KMS-11 (cell line): ENCODE measurements around the gene GLTP.

Experiments
- H2AFZ ChIP-seq: fragments of 200-600 bp; sonication (generic); 2 replicates; pipeline ENCODE4 v1.6.1; 2016; ENCODE audit warnings: antibody characterized with exemption, mixed run types, low read depth
- H3K27ac ChIP-seq: fragments of 200-600 bp; sonication (generic); 2 replicates; pipeline ENCODE4 v1.6.1; 2016; ENCODE audit warnings: mild to moderate bottlenecking, mixed run types
- H3K27me3 ChIP-seq: fragments of 200-600 bp; sonication (generic); 2 replicates; pipeline ENCODE4 v1.6.1; 2017; ENCODE audit warnings: mild to moderate bottlenecking, low read depth, mixed run types, moderate library complexity; ENCODE audit not compliant: insufficient read depth
- H3K36me3 ChIP-seq: fragments of 200-600 bp; sonication (generic); 2 replicates; pipeline ENCODE4 v1.6.1; 2017; ENCODE audit warnings: mild to moderate bottlenecking, mixed run types; ENCODE audit not compliant: insufficient read depth
- H3K4me1 ChIP-seq: fragments of 200-600 bp; sonication (generic); 2 replicates; pipeline ENCODE4 v1.6.1; 2016; ENCODE audit warnings: mild to moderate bottlenecking, low read depth, mixed run types; ENCODE audit not compliant: poor library complexity, severe bottlenecking
- H3K4me2 ChIP-seq: fragments of 200-600 bp; sonication (generic); 2 replicates; pipeline ENCODE4 v1.7.0; 2016; ENCODE audit warnings: mild to moderate bottlenecking, mixed run types
- H3K4me3 ChIP-seq: fragments of 200-600 bp; sonication (generic); IDR thresholded peaks from 2 replicates; pipeline ENCODE4 v1.6.1; 2017; ENCODE audit warnings: low read depth, low read length, mixed read lengths; ENCODE audit not compliant: insufficient read depth
- H3K79me2 ChIP-seq: fragments of 200-600 bp; sonication (generic); 2 replicates; pipeline ENCODE4 v1.6.1; 2016; ENCODE audit warnings: low read depth, mixed run types; ENCODE audit not compliant: insufficient read depth
- H3K9ac ChIP-seq: fragments of 200-600 bp; sonication (generic); 2 replicates; pipeline ENCODE4 v1.6.1; 2016; ENCODE audit warnings: mild to moderate bottlenecking, mixed run types
- H4K20me1 ChIP-seq: fragments of 200-600 bp; sonication (generic); 2 replicates; pipeline ENCODE4 v1.6.1; 2016; ENCODE audit warnings: mild to moderate bottlenecking, mixed run types; ENCODE audit not compliant: insufficient read depth
- TF ChIP-seq, protein P1 (sequence below): fragments of 200-600 bp; sonication (generic); conservative IDR thresholded peaks from 2 replicates; pipeline ENCODE4 v1.6.1; 2017; ENCODE audit warnings: low read depth, mild to moderate bottlenecking, antibody characterized with exemption, low read length, moderate library complexity, mixed read lengths

GLTP gene

DNA sequence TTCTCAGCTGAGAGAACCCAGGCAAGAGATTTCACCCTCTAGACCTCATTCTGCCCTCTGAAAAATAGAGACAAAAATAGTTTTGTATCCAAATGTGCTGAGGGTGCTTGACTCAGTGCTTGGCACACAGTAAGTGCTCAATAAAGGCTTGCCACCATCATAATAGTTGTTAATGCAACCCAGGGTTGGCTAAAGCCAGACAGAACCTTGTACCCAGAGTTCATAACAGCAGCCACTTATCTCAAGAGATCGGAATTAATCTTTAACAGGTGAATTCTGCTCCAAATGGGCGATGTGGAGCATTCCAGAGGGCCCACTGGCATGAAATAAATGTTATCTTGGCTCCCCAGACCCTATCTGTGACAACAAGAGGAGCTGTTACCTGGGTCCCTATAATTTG, 50.1 kb downstream of the GLTP start:
- no peaks in the 10 kb centered on the region for H3K36me3 ChIP-seq
- no peak overlapping the region for H3K4me2 ChIP-seq
- H3K79me2 ChIP-seq, result no peaks in the 10 kb centered on the region
- no peaks in the 10 kb centered on the region for H3K4me1 ChIP-seq
- H3K27ac ChIP-seq, result no peak overlapping the region
- H3K9ac ChIP-seq, result no peak overlapping the region
- H3K27me3 ChIP-seq, result peaks cover 3% of the 10 kb centered on the region; the same call in 1 of the 2 replicates
- no peak overlapping the region for H2AFZ ChIP-seq
- no peak overlapping the region for H3K4me3 ChIP-seq
- TF ChIP-seq, protein P1, sequence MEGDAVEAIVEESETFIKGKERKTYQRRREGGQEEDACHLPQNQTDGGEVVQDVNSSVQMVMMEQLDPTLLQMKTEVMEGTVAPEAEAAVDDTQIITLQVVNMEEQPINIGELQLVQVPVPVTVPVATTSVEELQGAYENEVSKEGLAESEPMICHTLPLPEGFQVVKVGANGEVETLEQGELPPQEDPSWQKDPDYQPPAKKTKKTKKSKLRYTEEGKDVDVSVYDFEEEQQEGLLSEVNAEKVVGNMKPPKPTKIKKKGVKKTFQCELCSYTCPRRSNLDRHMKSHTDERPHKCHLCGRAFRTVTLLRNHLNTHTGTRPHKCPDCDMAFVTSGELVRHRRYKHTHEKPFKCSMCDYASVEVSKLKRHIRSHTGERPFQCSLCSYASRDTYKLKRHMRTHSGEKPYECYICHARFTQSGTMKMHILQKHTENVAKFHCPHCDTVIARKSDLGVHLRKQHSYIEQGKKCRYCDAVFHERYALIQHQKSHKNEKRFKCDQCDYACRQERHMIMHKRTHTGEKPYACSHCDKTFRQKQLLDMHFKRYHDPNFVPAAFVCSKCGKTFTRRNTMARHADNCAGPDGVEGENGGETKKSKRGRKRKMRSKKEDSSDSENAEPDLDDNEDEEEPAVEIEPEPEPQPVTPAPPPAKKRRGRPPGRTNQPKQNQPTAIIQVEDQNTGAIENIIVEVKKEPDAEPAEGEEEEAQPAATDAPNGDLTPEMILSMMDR, result no peak
- no peaks in the 10 kb centered on the region for H4K20me1 ChIP-seq

GRCh38 chr12:109829667-109830066, 50.7 kb downstream of the GLTP start:
- H3K27me3 ChIP-seq, result peaks cover 3% of the 10 kb centered on the region; the same call in 1 of the 2 replicates
- H3K4me2 ChIP-seq, result no peak overlapping the region
- no peaks in the 10 kb centered on the region for H3K4me1 ChIP-seq

DNA sequence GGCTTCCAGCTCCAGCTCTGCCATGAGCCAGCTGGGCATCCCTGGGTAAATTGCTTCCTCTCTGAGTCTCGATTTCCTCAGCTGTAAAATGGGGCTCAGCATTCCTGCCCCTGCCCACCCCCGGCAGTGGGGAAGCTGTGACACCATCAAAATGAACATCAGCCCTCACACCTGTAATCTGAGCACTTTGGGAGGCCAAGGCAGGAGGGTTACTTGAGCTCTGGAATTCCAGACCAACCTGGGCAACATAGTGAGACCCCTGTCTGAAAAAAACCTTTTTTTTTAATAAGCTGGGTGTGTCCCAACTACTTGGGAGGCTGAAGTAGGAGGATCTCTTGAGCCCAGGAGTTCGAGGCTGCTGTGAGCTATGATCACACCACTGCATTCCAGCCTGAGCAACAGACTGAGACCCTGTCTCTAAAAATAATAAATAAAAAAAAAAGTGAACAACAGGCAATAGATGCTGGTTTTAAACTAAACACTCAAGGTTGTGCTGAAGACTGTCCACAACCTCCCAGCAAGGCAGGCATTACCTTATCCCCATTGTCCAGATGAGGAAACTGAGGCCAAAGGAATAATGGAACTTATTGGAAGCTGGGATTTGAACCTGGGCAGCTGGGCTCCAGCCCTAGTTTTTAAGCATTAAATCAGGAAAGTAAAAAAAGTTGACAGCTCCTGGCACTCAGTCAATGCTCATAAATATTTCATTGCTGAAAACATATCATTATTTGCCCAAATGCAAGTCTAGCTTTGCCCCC, 51.4 kb downstream of the GLTP start:
- Histone ChIP-seq H3K4me2 (no peak overlapping the region), H3K27ac (no peak overlapping the region), H3K4me3 (no peak overlapping the region), H4K20me1 (no peaks in the 10 kb centered on the region), H3K27me3 (peaks cover 3% of the 10 kb centered on the region; the same call in 1 of the 2 replicates), H3K9ac (no peak overlapping the region), H3K4me1 (no peaks in the 10 kb centered on the region), H3K79me2 (no peaks in the 10 kb centered on the region), H3K36me3 (no peaks in the 10 kb centered on the region), H2AFZ (no peak overlapping the region)
- TF ChIP-seq, protein P1, result no peak

More at GRCh38 chr12:109829667-109830066, 50.7 kb downstream of the GLTP start:
- Histone ChIP-seq H3K36me3 (no peaks in the 10 kb centered on the region), H3K79me2 (no peaks in the 10 kb centered on the region), H3K27ac (no peak overlapping the region), H3K4me3 (no peak overlapping the region), H2AFZ (no peak overlapping the region), H4K20me1 (no peaks in the 10 kb centered on the region), H3K9ac (no peak overlapping the region)
- TF ChIP-seq, protein P1, result no peak

GRCh38 chr12:109827566-109828550, 52.5 kb downstream of the GLTP start:
- TF ChIP-seq, protein P1, result no peak
- no peak overlapping the region for H3K4me2 ChIP-seq
- H4K20me1 ChIP-seq, result no peaks in the 10 kb centered on the region

More at GRCh38 chr12:109827566-109828550, 52.5 kb downstream of the GLTP start:
- Histone ChIP-seq H3K27ac (no peak overlapping the region), H3K36me3 (no peaks in the 10 kb centered on the region), H3K27me3 (peaks cover 3% of the 10 kb centered on the region; the same call in 1 of the 2 replicates), H3K4me1 (no peaks in the 10 kb centered on the region), H3K4me3 (no peak overlapping the region), H3K9ac (no peak overlapping the region), H2AFZ (no peak overlapping the region), H3K79me2 (no peaks in the 10 kb centered on the region)
